Stimulated activated CD8-positive, alpha-beta memory T cell treated with anti-CD3 and anti-CD28 coated beads, Interleukin-12 subunit alpha, Interleukin-12 subunit beta, amount 100 ng/mL, for 4 hours (primary cell): ENCODE results near the gene TEX53.
A peak's percentile ranks its signal among the peaks of the same experiment; 100 is the strongest.

ENCODE experiments used
- DNase-seq: peaks from one replicate; pipeline ENCODE4 v3.0.0-alpha.2; 2020; ENCODE audit warnings: low read depth

The TEX53 gene

DNA sequence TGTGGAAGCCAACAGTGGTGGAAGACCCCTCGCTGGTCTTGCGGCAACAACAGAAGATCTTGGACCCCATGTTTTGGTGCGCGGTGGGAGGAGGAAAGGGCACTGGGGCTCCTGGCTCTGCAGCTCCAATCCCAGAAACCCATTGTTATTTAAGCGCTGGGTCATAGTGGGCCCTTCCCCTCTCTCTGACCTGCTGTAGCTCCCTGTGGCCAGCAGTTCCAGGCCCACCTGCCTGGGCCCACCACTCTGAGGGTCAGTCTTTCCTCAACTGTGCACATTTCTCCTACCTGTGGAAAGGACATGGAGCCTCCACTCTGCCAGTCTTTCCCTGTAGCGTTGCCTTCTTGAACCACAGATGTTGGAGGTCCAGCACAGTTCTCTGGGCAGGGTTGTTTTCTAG lies at the start of gene TEX53:
Gene TEX53, minus strand, starts transcription at position 101 of the 400 bp plus-strand sequence. Its CDS starts 31 bp downstream, at position 70.
- no peak for DNase-seq

GRCh38 chr9:114706711-114707110 lies 49.1 kb upstream of the TEX53 start:
- no peak for DNase-seq

- no peak for DNase-seq
Measured at GRCh38 chr9:114701988-114702387, 44.4 kb upstream of the TEX53 start.

DNA sequence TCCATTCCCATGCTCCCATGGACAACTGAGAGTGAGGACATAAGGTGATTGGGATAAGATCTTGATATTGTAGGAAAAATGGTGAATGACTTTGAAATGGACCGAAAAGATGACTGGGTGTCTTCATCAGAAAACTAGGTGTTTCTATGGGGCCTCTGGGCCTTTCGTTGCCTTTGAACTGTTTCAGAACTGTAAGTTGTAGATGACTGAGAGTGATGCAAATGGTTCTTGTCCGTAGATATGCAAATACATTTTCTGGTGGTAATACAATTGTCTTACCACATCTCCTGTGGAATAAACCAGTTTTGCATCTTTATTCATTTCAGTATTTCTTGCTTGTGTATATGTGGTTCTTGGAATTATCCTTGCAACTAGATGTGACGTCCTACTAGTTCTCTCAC lies 40.3 kb upstream of the TEX53 start:
- no peak for DNase-seq

GRCh38 chr9:114696814-114697544 lies 39.4 kb upstream of the TEX53 start:
- DNase-seq = peak; percentile 13

DNA sequence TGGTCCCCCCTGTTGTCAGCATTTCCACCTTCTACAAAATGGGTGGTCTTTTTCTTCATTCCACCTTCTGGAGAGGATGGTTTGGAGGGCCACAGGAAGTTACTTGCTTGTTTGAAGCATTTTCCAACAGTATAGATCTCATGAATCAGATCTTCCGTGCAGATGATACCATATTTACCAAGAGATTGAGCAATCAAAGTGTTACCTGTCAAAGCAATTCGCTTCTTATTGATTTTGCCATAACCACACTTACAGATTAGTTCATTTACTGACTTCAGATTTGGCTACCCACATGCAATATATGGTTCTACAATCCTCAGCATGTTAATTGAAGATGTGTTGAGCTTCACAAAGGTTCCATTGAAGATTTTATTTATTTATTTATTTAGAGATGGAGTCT lies 38.3 kb upstream of the TEX53 start:
- no peak for DNase-seq

DNA sequence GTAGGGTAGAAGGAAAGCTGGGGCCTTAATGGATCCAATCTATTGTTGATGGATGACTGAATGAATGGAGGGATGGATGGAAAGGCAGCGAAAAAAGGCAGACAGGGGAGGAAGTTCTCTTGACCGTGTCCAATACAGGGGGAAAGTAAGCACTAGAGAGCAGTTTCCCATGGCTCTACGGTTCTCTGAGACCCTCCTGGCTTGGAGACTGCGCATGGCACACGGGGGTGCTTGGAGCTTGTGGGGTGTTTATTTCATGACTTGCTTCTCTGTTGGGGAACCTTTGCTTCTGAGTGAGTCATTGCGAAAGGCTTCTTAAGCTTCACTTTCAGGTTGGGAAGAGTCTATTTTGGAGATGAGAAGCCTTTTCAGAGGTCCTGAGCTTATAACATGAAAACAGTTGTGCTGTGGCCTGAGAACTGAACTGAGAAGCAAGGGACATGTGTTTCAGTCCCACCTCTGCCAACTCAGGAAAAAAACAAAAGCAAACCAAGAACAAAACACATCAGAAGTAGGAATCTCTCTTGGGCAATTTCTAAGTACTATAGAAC lies 37.2 kb upstream of the TEX53 start:
- no peak for DNase-seq

DNA sequence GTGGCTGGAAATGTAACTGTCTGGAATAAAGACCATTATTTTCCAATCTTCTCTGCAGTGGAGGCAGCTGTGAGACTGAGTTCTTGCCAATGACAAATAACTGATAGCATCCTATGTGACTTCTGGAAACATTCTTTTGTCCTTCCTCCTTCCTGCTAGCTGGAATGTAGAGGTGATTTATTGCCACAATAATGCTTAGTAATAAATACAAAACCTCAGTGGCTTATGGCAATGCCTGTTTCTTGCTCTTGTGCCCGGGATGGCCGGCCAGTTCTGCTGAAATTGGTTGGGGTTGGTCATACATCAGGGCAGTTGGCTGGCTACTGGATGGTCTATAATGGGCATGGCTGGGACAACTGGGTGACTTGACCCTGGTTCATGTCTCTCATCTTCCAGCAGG lies 36.5 kb upstream of the TEX53 start:
- DNase-seq = no peak

- no peak for DNase-seq
Measured at GRCh38 chr9:114693248-114693855, 35.7 kb upstream of the TEX53 start.

- DNase-seq = no peak
Measured at GRCh38 chr9:114691956-114692295, 34.3 kb upstream of the TEX53 start.

DNA sequence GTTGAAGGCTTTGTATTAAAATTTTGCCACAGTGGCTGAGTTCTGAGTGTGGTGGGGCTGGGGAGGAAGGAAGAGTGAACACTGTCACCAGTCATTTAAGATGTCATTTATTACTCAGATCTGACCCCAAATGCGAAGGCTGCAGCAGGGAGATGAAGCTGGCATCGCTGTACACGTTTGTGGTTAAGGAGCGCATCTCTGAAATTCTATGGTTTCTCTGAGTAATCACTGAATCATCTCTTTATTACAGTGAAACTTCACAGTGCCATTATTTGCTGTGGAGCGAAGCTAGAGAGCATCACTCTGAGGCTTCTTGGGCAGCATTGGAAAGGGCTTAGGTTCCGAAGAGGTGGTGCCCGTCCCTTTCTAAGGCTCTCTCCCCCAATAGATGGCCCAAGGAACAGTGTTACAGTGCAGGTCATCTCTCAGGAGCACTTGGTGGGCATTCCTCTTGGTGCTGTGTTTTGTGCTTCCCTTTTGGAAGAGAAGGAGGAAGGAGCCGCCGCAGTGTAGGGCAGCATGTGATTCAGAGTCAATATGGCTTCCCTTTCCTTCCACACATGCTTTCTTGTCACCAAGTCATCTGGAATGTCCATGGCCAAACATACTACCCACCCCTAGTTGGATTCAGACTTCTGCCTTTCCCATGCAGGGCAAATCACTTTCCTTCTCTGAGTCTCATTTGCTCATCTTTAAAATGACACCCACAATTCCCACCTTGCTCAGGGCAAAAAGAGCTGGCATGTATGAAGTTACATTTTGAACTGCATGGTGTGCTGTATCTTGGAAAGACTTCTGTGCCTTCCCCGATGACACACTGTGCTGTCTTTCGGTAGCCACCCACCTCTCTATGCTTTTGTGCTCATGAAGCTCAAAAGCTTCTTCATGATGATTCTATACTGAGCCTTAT lies 33.7 kb upstream of the TEX53 start:
- peak; percentile 36 for DNase-seq

- no peak for DNase-seq
Measured at GRCh38 chr9:114690308-114690707, 32.7 kb upstream of the TEX53 start.

DNA sequence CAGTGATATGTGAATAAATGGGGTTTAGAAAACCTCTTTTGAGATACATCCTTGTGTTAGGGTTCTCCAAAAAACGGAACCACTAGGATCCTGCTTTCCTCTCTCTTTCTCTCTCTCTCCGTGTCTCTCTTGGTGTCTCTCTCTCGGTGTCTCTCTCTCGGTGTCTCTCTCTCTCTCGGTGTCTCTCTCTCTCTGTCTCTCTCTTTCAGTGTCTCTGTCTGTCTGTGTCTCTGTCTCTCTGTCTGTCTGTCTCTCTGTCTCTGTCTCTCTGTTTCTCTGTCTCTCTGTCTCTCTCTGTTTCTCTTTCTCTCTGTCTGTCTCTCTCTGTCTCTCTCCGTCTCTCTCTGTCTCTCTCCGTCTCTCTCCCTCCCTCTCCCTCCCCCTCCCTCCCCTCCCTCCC lies 32.2 kb upstream of the TEX53 start:
- no peak for DNase-seq

GRCh38 chr9:114688909-114689610 lies 31.5 kb upstream of the TEX53 start:
- no peak for DNase-seq

DNA sequence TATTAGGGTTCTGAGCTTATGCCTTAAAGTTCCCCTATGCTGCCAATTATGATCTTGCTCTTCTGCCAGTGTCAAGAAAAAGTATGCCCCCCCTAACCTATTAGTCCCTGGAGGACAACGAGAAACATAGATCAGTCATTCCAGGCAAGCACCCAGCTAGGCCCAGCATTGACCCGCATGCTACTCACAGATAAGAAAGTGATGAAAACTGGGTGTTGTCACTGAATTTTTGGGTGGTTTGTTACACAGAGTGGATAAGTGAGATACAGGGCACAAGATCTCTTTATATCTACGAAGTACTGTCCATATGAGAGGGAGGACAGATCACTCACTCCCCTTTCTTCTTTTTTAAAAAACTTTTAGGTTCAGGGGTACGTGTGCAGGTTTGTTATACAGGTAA lies 30.8 kb upstream of the TEX53 start:
- DNase-seq = no peak

DNA sequence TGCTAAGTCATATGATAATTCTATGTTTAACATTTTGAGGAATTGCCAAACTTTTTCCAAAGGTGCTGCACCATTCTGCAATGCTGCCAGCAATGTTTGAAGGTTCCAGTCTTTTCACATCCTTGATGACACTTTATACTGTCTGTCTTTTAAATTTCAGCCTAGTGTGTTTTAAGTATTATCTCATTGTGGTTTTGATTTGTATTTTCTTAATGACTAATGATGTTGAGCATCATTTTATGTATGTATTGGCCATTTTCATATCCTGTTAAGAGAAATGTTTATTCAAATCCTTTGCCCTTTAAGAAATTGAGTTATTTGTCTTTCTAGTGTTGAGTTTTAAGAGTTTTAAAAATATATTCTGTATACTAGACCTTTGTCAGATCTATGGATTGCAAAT lies 29.4 kb upstream of the TEX53 start:
- no peak for DNase-seq

DNA sequence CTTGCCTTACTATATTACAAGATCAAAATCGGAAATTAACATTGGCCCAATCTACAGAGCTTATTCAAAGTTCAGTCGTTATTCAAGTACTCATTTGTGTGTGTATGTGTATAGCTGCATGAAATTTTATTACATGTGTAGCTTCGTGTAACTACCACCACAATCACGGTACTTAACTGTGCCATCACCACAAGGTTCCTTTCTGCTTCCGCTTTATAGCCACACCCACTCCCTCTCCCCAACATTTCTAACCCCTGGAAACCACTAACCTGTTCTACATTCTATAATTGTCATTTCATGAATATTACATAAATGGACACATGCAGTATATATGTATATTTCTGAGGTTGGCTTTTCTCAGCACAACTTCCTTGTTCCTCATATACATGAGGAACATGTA lies 28.3 kb upstream of the TEX53 start:
- DNase-seq = no peak

DNA sequence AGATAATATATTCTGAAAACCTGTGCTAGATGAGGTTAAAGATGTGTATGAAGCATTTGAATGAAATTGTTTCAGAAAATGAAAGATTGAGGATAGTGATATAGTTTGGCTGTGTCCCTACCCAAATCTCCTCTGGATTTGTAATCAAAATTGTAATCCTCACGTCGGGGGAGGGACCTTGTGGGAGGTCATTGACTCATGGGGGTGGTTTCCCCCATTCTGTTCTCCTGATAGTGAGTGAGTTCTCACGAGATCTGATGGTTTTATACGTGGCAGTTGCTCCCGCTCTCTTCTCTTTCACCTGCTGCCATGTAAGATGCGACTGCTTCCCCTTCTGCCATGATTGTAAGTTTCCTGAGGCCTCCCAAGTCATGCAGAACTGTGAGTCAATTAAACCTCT lies 26.4 kb upstream of the TEX53 start:
- DNase-seq = no peak

- no peak for DNase-seq
Measured at GRCh38 chr9:114682846-114683245, 25.2 kb upstream of the TEX53 start.

GRCh38 chr9:114681594-114682332 lies 24.2 kb upstream of the TEX53 start, which contains the start of gene TEX48:
TSS of gene TEX48 (minus strand) at chr9:114682192. CDS start at chr9:114671723, 10,469 bp downstream.
- DNase-seq = peak; percentile 45
